Progenitor cell of endocrine pancreas (in vitro differentiated cells): ENCODE measurements around the gene TUFT1. TPM values are rescaled to one million over a fixed set of nuclear protein-coding genes. Genes with fewer than 3 reads are reported as not detected.

Source experiments
- DNase-seq: peaks from one replicate; pipeline ENCODE4 v3.0.0; 2021; ENCODE audit warnings: low spot score; ENCODE audit not compliant: unreplicated experiment
- H3K27ac Mint-ChIP-seq: 2 replicates; pipeline ENCODE4 v1.8.0; 2021; ENCODE audit warnings: mild to moderate bottlenecking, moderate library complexity, mixed read lengths
- H3K27me3 Mint-ChIP-seq: 2 replicates; pipeline ENCODE4 v1.8.0; 2021; ENCODE audit warnings: mixed read lengths
- H3K36me3 Mint-ChIP-seq: 2 replicates; pipeline ENCODE4 v1.8.0; 2022; ENCODE audit warnings: mixed read lengths; ENCODE audit not compliant: insufficient read depth
- H3K4me1 Mint-ChIP-seq: 2 replicates; pipeline ENCODE4 v1.8.0; 2021; ENCODE audit warnings: low read depth, mixed read lengths
- H3K4me3 Mint-ChIP-seq: 2 replicates; pipeline ENCODE4 v1.8.0; 2021; ENCODE audit warnings: low read depth, mild to moderate bottlenecking, moderate library complexity, mixed read lengths
- H3K9me3 Mint-ChIP-seq: 2 replicates; pipeline ENCODE4 v1.8.0; 2021; ENCODE audit warnings: low read depth, mixed read lengths
- total RNA-seq: library from RNA; stranded (reverse); gene quantifications from 2 replicates; pipeline ENCODE4 v1.2.1, GENCODE V29; 2021
- TF ChIP-seq, protein P1 (sequence below): fragments of 200-600 bp; sonication (generic); IDR thresholded peaks from one replicate; pipeline ENCODE4 v1.5.0; 2021; ENCODE audit warnings: antibody characterized with exemption, mild to moderate bottlenecking; ENCODE audit not compliant: unreplicated experiment

The TUFT1 gene
- total RNA-seq, 1 donor from 2014 or later: 12.5 TPM

- DNase-seq: no peak
- H3K36me3 Mint-ChIP-seq: peaks cover 12% of the 10 kb centered on the region
- no peaks in the 10 kb centered on the region for H3K9me3 Mint-ChIP-seq
These were observed 28.5 kb downstream of the TUFT1 start for GRCh38 chr1:151568626-151569088.

DNA sequence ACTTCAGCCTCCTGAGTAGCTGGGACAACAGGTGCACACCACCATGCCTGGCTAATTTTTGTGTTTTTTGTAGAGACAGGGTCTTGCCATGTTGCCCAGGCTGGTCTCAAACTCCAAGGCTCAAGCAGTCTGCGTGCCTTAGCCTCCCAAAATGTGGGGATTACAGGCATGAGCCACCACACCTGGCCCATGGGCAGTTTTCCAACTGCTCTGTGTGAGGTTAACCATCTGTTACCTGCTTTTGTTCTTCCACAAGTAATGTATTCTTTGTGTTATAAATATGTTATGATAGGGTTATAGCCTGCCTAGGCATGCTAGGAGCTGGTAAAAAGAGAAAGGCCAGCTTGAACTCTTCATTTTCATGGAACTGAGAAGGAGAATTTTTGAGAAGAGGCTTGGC, 30.7 kb downstream of the TUFT1 start:
- Mint-ChIP-seq H3K27ac (no peak overlapping the region), H3K9me3 (no peaks in the 10 kb centered on the region), H3K36me3 (peaks cover 18% of the 10 kb centered on the region), H3K4me3 (no peak overlapping the region), H3K4me1 (no peaks in the 10 kb centered on the region), H3K27me3 (no peaks in the 10 kb centered on the region)
- no peak for DNase-seq
- TF ChIP-seq, protein P1, sequence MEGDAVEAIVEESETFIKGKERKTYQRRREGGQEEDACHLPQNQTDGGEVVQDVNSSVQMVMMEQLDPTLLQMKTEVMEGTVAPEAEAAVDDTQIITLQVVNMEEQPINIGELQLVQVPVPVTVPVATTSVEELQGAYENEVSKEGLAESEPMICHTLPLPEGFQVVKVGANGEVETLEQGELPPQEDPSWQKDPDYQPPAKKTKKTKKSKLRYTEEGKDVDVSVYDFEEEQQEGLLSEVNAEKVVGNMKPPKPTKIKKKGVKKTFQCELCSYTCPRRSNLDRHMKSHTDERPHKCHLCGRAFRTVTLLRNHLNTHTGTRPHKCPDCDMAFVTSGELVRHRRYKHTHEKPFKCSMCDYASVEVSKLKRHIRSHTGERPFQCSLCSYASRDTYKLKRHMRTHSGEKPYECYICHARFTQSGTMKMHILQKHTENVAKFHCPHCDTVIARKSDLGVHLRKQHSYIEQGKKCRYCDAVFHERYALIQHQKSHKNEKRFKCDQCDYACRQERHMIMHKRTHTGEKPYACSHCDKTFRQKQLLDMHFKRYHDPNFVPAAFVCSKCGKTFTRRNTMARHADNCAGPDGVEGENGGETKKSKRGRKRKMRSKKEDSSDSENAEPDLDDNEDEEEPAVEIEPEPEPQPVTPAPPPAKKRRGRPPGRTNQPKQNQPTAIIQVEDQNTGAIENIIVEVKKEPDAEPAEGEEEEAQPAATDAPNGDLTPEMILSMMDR: no peak

More at GRCh38 chr1:151568626-151569088, 28.5 kb downstream of the TUFT1 start:
- H3K27ac Mint-ChIP-seq: no peak overlapping the region
- TF ChIP-seq, protein P1: no peak
- no peaks in the 10 kb centered on the region for H3K27me3 Mint-ChIP-seq
- no peak overlapping the region for H3K4me3 Mint-ChIP-seq
- H3K4me1 Mint-ChIP-seq: peaks cover 3% of the 10 kb centered on the region

DNA sequence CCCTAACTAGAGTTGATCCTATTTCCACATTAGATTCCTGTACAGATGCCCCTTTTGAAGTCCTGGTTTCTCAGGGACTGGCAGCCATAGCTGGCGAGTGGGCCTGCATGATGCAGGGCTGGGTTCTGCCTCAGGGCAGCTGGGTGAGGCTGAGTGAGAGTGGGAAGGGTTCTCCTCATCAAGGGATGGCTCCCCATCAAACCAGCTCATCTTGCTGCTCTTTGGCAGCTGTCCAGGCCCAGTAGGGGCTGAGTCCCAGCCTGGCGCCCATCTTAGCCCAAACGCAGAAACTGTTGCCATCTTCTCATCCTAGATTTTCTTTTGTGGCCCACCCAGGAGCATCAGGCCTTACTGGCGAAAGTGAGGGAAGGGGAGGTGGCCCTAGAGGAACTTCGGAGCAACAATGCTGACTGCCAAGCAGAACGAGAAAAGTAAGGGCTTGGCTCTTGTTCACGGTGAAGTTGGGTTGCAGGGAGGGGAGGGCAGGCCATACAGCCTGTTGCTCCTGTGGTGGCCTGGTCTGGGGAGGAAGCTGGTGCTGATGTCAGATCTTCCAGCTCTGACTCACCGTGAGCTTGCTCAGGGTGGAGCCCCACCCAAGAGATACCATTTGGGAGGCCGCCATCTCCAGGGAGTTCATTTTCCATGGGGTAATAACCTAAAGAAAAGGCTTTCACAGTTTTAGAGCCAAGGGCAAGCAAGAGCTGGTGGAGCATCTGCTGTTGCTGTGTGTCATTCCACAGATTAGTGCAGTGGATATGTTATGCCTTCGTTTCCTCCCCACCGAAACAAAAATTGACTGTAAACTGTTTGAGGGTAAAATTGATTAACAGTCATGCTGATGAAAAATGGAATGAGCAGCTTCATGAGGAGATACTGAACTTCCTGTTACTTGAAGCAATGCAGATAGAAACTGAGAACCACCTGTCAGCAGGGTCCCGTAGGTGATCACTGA, 34.7 kb downstream of the TUFT1 start:
- Mint-ChIP-seq H3K36me3 (peaks cover 13% of the 10 kb centered on the region), H3K9me3 (no peaks in the 10 kb centered on the region)
- TF ChIP-seq, protein P1: no peak

DNA sequence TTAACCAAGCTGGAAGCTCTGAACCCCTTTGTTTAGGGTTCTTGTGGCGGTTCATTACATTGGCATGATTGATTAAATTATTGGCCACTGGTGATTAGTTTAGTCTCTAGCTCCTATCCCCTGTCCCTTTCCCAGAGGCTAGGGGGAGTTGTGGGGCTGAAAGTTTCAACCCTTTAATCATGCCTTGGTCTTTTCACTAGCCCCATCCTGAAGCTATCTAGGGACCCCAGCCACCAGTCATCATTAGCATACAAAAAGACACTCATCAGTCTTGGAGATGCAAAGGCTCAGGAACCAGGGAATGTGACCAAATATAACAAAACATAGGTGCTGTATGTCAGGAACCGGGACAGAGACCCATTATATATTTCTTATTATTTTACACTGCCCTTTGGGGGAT, 37.1 kb downstream of the TUFT1 start:
- no peak overlapping the region for H3K27ac Mint-ChIP-seq
- H3K27me3 Mint-ChIP-seq: no peaks in the 10 kb centered on the region
- H3K4me3 Mint-ChIP-seq: no peak overlapping the region
- TF ChIP-seq, protein P1: no peak
- no peaks in the 10 kb centered on the region for H3K4me1 Mint-ChIP-seq
- no peak for DNase-seq
- H3K9me3 Mint-ChIP-seq: no peaks in the 10 kb centered on the region
- peaks cover 15% of the 10 kb centered on the region for H3K36me3 Mint-ChIP-seq

More for the DNA sequence above, 34.7 kb downstream of the TUFT1 start:
- H3K27ac Mint-ChIP-seq: no peak overlapping the region
- H3K27me3 Mint-ChIP-seq: no peaks in the 10 kb centered on the region
- no peak for DNase-seq
- no peaks in the 10 kb centered on the region for H3K4me1 Mint-ChIP-seq
- no peak overlapping the region for H3K4me3 Mint-ChIP-seq

- DNase-seq: no peak
- no peaks in the 10 kb centered on the region for H3K9me3 Mint-ChIP-seq
- no peaks in the 10 kb centered on the region for H3K27me3 Mint-ChIP-seq
- peaks cover 14% of the 10 kb centered on the region for H3K36me3 Mint-ChIP-seq
- no peak overlapping the region for H3K4me3 Mint-ChIP-seq
- H3K4me1 Mint-ChIP-seq: no peaks in the 10 kb centered on the region
- TF ChIP-seq, protein P1: no peak
- H3K27ac Mint-ChIP-seq: no peak overlapping the region
These were observed 38.8 kb downstream of the TUFT1 start for GRCh38 chr1:151578941-151579340.
